NCI-H226 (cell line): ENCODE results near the gene SMAD3.
"Not testable (repeated sequence)": the region's sequence is repeated elsewhere in the genome, so short reads cannot be mapped to it uniquely, and the experiment has no call there.

Experiments used
- DNase-seq: peaks from one replicate; pipeline ENCODE4 v3.0.0-alpha.2; 2015

SMAD3 gene

DNA sequence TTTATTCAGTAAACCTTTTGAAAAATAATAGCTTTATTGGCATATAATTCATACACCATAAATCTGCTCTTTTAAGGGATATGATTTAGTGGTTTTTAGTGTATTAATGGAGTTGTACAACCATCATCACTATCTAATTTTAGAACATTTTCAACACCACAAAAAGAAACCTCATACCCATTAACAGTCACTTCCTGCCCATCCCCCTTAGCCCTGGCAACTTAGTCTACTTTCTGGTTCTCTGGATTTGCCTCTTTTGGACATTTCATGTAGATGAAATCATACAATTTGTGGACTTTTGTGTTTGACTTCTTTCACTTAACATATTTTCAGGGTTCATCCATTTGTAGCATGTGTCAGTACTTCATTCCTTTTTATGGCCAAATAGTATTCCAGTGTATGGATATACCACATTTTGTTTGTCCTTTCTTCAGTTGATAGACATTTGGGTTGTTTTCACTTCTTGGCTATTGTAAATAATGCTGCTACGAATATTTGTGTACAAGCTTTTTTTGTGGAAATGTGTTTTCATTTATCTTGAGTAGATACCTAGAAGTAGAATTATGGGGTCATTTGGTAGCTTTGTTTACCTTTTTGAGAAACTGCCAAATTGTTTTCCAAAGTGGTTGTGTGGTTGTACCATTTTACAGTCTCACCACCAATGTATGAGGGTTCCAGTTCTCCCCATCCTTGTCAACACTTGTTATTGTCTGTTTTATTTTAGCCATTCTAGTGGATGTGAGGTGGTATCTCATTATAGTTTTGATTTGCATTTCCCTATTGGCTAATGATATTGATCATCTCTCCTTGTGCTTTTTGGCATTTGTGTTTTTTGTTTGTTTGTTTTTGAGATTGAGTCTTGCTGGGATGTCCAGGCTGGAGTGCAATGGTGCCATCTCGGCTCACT is 45.8 kb downstream of the SMAD3 start:
- DNase-seq: peak; percentile 71

DNA sequence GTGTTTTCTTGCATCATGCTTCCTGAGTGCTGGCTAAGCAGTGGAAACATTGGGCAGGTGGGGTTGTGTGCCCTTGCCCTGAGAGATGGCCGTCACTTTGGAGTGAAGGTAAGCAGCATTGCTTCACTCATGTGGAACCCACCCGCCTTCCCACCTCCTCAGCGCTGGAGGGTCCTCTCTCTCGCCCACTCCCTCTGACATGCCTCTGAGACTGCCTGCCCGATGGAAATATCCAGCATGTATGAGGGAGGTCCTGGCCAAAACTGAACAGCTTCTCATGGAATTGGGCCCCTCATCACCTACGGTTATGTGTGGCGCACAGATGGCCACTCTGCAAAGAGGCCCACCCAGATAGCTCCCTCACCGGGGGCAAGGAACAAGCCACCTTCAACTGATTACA is 48.6 kb downstream of the SMAD3 start:
- DNase-seq: no peak

DNA sequence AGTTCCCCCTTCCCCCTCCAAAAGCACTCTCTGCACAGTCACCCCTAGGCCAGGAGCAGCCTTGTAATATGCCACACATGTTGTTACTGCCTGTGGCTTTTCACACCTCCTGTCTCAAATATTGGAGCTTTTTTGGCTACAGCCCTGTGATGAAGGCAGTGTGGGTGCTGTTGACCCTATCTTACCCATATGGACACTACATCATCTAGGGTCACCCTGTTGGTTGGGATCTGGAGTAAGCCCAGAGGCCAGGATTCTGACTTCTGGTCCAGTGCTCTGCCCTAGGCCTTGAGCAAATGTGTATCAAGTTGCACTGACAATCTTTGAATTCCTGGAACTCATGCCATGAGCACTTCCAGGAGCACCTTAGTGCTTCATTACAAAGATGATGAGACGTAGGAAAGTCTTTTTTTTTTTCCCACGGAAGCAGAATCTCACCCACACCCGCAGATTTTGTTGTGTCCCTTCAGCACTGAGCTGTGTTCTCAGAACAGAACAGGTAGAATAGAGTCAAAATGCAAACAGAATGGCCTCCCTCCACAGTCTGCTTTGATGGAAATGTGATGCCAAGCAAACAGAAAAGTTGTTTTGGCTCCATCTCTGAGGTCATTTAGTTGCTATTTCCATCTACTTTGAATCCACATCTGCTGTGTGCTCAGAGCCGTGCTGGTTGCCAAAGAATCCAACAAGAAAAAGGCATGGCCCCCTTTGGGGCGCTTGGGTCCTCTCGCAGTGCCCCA is 49.6 kb downstream of the SMAD3 start:
- no peak for DNase-seq

DNA sequence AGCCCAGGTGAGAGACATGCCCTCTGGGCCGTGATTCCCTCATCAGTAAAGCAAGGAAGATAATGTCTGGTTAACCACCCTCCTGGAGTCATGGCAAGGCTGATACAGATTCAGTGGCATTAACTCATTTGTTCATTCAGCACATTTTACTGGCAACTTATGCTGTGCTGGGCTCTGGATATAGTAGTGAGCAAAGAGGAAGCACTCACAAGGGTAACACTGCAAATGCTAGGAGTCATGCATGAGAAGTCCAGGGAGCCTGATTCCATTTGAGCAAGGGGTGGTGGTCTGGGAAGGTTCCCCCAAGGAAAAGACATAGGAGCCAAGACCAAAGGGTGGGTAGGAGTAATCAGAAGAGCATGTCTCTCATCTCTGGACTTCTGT is 50.2 kb downstream of the SMAD3 start:
- no peak for DNase-seq

DNA sequence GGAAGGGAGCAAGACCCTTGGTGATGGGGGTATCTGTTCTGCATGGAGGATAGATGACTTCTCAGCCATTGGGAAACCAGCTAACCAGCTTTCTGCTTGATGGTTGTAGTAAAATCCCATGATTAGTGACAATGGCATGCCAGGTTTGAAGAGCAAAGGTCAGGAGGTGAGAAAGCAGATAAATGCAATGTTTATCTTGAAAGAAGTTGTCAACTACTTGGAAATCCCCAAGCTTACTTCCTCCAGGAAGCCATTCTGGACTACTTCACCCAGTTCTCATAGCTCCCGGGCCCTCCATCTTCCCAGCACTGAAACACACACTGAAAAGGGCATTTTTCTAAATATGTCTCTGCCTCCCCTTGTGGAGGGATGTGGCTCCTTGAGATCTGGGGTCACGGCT is 51.3 kb downstream of the SMAD3 start:
- DNase-seq: peak; percentile 55

DNA sequence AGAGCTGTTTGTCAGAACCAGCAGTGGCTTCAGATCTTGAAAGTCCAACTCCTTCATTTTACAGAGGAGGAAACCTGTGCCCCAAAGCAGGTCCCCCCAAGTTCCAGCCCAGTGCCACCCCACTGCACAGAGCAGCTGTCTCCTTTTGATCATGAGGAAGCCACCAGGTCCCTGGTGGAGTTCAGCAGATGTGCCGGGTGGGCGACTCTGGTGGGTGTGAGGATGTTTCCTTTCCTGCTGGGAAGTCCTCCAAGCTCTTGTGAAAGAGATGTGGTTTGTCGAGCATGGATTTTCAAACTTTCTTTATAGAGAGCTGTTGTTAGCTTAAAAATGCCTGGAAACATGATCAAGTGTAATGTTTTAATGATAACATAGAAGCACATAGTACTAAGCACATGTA is 52.0 kb downstream of the SMAD3 start:
- no peak for DNase-seq

DNA sequence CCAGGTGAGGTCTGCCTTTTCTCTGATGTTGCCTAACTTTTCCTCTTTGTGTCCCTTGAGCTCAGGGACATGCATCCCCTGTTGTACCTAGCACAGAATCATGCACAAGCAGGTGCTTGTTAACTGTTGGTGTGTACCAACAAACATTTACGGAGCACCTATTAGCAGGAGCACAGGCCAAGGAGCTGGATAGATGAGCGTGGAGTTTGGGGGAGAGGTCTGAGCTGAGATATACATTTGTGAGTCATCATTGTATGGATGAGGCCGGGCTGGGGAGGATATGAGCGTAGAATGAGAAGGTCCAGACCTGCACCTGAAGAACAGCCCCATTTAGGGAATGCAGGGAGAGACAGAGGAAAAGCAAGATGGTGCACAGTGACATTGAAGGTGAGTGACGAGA is 53.4 kb downstream of the SMAD3 start:
- no peak for DNase-seq

DNA sequence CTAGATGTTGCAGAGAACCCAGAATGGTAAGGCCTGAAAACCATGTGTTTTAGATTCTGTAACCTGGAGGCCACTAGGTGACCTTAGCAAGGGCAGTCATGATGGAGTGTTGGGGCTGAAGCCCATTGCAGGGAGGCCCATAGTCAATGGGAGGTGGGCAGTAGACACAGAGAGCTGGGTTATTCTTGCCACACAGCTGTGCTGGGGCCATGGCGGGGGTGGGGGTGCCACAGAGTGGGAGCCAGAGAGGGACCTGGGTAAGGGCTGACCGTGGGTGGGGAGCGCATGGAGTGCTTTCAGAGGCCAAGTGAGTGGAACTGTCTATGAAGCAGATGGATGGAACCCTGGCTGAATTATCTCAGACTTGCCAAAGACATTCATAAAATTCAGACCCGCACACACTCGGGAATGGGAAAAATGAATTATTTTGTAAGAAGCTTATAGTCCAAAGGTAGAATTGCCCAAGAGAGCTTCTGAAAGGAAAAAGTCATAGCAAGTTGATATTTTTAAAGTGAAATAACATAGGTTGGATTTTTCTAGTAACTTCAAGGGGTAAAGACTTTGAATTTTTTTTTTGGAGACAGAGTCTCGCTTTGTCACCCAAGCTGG is 53.9 kb downstream of the SMAD3 start:
- DNase-seq: no peak

DNA sequence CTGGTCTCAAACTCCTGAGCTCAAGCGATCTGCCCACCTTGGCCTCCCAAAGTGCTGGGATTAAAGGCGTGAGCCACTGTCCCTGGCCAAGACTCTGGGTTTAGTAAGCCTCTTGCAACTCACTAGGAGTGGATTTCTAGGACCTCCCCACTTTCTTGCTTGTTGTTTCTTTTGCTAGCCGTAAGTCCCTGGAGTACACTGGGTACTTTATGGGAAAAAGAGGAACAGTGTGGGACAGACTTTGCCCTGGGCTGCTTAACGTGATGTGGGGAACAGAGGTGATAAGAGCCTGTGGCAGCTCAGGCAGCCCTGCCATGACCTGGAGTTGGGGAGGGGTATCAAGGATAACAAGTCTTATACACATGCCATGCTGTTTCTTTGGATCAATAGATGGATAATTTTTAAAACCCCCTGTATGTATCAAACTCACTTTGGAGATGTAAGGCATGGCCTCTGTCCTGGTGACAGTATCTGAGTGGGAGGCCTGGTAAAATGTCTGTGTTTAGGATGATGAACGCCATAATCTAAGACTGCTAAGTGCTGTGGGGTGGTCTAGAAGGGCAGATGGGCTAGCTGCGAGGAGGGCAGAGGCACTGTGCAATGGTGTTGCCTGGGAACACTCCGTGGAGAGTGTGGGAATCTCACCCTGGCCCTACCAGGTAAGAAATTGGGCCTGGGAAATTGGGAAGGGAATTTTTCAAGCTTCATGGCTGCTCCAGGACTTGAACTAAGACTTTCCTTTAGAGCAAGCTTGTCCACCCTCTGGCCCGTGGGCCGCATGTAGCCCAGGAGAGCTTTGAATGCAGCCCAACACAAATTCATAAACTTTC is 54.8 kb downstream of the SMAD3 start:
- no peak for DNase-seq

DNA sequence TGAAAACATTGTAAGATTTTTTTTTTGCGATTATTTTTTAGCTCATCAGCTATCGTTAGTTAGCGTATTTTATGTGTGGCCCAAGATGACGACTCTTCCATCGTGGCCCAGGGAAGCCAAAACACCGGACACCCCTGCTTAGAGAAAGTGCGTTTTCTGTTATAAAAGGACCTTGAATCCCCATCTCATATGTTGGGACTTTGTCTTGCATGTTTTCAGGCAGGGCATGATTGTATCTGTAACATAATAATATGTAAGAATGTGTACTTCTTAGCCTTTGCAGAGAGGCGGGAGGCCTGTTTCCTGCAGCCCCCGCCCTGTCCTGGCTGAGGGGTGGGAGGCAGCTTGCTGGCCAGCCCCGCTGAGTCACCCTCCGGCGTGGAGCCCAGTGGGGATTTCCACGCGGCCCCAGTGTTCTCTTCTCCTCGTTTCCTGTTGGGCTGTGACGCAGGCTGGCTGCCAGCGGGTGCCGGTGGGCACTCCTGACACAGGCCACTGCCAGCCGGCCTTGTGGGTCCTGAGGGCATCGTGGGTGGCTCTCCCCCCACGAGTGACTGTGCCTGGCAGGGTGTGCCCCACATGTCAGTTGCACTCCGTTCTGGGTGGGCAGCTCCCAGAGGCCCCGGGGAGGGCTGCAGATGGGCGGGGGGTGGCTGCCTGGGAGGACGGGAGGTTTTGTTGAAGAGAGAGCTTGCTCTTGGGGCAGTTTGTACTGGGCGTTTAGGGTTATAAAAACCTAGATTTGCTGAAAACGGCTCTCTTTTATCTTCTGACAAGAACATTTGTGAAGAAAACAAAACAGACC is 55.6 kb downstream of the SMAD3 start:
- DNase-seq: peak; percentile 99

DNA sequence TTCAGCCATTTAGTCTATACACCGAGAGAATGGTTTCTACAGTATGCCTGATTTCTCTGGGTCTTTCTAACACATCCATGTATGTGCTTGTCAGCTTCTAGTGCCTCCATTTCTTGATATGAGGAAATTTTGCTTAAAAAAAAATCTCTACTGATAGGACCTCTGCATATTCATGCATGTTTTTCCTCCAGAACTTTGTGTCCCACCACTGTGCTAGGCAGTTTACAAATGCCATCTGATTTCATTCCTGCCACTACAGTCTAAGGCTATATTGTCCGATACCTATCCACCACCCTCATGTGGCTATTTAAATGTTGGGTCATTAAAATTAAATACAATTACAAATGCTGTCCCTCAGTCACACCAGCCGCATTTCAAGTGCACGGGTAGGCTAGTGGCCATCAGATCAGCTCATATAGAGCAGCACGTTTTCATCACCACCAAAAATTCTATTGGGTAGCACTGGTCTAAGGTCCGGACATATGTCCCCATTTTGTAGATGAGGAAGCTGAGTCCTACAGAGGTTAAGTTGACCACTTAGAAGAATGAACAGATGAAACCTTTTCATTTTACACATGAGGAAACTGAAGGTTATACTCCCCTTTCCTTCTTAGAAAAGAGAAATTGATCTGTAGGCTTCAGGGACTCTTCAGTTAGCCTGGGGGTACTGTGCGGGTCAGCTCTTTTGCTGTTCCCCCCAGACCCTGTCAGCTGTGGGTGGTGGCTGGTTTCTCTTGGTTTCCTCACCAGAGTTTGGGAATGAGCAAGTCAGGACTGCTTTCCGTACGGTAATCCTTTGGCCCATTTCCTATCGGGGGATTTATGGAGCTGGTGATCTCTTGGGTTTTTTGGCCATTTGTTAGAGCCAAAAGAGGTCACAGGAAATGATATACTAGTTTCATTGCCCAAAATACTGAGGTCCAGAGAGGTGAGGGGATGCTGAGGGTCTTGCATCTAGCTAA is 56.5 kb downstream of the SMAD3 start:
- DNase-seq: no peak

DNA sequence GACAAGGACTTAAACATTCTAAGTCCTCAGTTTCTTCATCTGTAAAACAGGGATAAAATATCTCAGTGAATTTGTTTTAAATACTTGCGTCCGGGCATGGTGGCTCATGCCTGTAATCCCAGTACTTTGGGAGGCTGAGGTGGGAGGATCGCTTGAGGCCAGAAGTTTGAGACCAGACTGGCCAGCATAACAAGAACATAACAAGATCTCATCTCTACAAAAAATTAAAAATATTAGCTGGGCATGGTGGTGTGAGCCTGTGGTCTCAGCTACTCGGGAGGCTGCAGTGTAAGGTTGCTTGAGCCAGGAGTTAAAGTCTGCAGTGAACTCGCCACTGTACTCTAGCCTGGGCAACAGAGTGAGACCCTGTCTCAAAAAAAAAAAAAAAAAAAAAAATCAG is 57.4 kb downstream of the SMAD3 start:
- not testable (repeated sequence) for DNase-seq

DNA sequence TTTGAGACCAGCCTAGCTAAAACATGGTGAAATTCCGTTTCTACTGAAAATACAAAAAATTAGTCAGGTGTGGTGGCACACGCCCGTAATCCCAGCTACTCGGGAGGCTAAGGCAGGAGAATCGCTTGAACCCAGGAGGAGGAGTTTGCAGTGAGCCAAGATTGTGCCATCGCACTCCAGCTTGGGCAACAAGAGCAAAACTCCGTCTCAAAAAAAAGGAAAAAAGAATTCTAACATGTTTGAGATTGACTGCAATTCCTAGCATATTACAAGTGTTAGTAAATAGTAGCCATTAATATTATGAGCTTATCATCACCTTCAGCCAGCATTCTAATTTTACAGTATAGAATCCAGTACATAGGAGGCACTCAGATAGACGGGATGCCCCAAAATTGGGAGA is 57.9 kb downstream of the SMAD3 start:
- not testable (repeated sequence) for DNase-seq

DNA sequence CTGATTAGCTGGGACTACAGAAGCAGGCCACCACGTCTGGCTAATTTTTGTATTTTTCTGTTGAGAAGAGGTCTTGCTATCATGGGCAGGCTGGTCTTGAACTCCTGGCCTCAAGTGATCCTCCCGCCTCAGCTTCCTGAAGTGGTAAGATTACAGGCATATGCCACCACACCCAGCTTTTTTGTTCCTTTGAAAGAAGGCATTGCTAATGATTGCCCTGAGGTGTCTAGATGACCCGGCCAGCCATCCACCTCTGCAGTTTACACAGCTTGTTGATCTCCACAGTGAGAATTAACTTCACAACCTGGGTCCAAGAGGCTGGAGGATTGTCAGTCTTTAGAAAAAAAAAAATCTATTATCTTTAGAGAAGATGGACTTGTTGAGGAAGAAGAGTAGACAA is 58.7 kb downstream of the SMAD3 start:
- no peak for DNase-seq

DNA sequence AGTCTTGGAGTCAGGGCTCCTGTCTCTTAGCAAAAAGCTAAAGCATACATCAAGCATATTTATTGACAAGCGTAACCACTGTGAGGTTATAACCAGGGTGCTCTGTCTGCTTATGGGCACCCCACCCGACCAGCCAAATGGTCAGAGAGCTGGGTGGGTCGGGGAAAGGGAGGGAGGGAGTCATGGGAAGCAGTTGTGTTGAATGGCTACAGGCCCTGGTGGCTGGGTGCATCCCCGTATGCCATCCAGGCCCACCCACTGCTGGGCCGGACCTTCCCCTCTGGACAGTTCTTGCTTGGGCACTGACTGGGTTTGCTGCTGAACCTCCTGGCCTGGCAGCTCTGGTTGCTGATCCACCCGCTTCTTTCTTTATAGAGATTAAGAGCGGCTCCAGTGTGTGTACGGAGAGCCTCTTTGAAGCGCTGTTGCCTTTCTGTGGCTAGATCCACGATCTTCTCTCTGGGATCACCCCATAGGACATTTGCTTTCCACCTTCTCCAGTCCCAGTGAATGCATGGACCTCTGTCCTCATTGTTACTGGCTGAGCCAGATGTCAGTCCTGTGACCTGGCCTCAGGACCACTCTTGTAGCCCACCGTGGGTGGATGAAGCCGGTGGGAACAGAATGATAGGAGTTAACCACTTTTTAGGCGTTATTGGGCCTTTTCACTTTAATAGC is 59.6 kb downstream of the SMAD3 start:
- peak; percentile 31 for DNase-seq

DNA sequence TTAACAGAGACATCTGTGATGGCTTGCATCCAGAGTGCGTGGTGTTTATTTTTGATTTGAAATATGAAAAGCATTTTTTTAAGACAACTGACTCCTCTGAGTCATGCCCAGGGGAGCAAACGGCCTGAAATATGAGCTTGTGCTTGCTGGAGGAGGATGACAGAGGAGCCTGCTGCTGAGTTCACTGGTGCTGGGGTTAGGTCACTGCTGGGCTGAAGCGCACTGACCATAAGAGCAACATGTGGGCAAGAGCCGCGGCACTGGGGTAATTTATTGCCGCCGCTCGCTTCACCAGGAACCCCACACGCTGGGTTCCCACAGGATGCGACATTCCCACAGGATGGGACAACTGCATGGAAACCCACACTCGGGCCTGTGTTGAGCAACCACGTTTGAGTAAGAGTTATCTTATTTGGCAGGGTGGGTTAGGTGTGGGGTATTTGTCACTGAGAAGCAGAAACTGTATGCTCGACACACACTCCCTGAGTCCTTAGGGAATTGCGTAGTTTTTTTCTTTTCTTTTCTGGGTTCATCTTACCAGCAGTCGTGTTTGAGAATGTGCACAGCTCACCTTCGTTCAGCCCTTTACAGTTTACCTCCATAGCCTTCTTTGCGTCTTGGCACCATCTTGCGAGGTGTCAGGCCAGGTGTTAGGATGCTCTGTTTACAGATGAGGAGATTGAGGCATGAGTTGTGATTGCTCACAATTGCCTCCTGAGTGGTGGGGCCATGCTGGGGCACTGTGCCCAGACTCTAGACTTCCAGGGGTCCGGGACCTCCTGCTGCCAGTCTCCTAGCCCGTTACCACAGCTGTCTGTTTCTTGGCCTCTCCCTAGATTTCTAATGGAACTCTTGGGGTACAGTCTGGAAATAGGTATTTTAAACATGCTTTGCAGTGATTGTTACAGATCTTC is 60.4 kb downstream of the SMAD3 start:
- peak; percentile 99 for DNase-seq

DNA sequence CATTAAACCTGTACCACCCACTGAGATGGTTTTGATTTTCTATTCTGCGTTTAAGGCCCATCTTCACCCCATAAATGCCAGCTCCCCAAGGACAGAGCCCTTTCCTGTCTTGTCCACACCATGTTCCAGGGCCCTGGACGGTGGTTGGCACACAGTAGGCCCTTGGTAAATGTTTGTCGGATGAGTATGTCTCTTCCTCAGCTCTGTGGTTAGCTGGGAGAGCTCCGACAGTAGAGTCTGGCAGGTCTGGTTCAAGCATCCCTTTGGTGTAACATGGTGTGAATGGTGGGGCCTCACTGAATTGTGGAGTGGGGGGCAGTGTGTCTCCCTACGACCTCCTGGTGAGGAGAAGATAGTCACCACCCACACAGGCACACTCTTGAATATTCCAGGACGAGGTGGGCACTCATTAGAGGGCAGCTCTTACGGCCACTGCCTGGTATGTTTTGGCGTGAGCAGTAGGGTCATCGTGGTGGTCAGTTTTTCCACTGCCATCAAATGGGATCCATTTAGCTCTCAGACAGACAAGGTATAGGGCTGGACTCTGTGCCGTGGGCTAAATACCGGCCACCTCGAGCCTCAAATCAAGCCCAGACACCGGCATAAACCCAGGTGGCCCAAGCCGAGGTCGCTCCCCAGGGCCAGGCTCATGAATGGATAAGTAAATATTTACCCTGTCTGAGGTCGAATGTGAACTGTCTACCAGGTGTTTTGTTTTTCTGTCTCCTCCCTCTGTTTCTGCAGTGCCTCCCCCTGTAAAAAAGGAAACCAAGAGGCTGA is 61.3 kb downstream of the SMAD3 start:
- peak; percentile 49 for DNase-seq

DNA sequence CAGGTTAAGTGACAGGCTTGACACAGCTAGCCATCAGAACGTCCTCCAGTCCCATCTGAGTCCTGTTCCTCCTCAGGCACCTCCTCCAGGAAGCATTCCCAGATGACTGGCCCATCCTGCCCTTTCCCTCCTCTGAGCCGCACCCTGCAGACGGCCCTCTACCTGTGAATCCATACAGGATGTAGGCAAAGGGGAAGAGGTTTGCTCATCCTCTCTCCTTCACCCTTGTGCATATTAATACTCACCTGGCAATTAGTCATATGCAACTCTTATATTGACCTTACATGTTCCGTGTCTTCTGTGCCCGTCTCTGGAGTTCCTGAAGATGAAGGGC is 61.9 kb downstream of the SMAD3 start:
- peak; percentile 61 for DNase-seq
